Astrocyte (in vitro differentiated cells and primary cell): ENCODE data around the gene NCAM1.
A peak's percentile ranks its signal among the peaks of the same experiment; 100 is the strongest.

ENCODE experiments used
- CTCF ChIP-seq: IDR thresholded peaks from 2 replicates; pipeline ENCODE4 v1.5.1; 2011; ENCODE audit warnings: low read depth, mild to moderate bottlenecking, inconsistent platforms, low read length, moderate library complexity; ENCODE audit not compliant: insufficient read depth
- EZH2 ChIP-seq: IDR thresholded peaks from 2 replicates; pipeline ENCODE4 v1.6.1; 2012; ENCODE audit warnings: mild to moderate bottlenecking, low read length, inconsistent platforms; ENCODE audit not compliant: insufficient read depth

- TF ChIP-seq CTCF (no peak), EZH2 (peak; percentile 42)
Observed at GRCh38 chr11:112963368-112963955, 2.2 kb downstream of the NCAM1 start.
